ENCODE results near the gene ITPK1.

The ITPK1 gene

GRCh38 chr14:92944976-92945375 is 170.7 kb downstream of the ITPK1 start:
- Histone ChIP-seq H3K27ac (ENCODE audit: low read depth, low read length) (no peak overlapping the region), H3K9me3 (ENCODE audit: low read length) (no peaks in the 10 kb centered on the region)

GRCh38 chr14:92943855-92944570 is 171.7 kb downstream of the ITPK1 start:
- no peak overlapping the region for H3K9ac ChIP-seq (ENCODE audit: low read length)
- H3K27me3 ChIP-seq (ENCODE audit: control insufficient read depth in 1 of 2, insufficient read depth in 2 of 2, low read length in 2 of 2), result no peaks in the 10 kb centered on the region
- H3K27ac ChIP-seq (ENCODE audit: low read depth, low read length), result no peak overlapping the region
- H3K9me3 ChIP-seq (ENCODE audit: low read length), result no peaks in the 10 kb centered on the region
- H3K4me3 ChIP-seq (ENCODE audit: low read depth in 1 of 2, low read length in 2 of 2), result no peak overlapping the region
- H3K36me3 ChIP-seq (ENCODE audit: insufficient read depth, low read length), result peaks cover 28% of the 10 kb centered on the region
- no peaks in the 10 kb centered on the region for H3K4me1 ChIP-seq (ENCODE audit: insufficient read depth, low read length)

More at GRCh38 chr14:92944976-92945375, 170.7 kb downstream of the ITPK1 start:
- Histone ChIP-seq H3K4me1 (ENCODE audit: insufficient read depth, low read length) (no peaks in the 10 kb centered on the region), H3K9ac (ENCODE audit: low read length) (no peak overlapping the region), H3K4me3 (ENCODE audit: low read depth in 1 of 2, low read length in 2 of 2) (no peak overlapping the region), H3K36me3 (ENCODE audit: insufficient read depth, low read length) (peaks cover 35% of the 10 kb centered on the region), H3K27me3 (ENCODE audit: control insufficient read depth in 1 of 2, insufficient read depth in 2 of 2, low read length in 2 of 2) (no peaks in the 10 kb centered on the region)

- Histone ChIP-seq H3K27me3 (ENCODE audit: control insufficient read depth in 1 of 2, insufficient read depth in 2 of 2, low read length in 2 of 2) (no peaks in the 10 kb centered on the region), H3K9me3 (ENCODE audit: low read length) (no peaks in the 10 kb centered on the region), H3K36me3 (ENCODE audit: insufficient read depth, low read length) (peaks cover 28% of the 10 kb centered on the region), H3K4me1 (ENCODE audit: insufficient read depth, low read length) (no peaks in the 10 kb centered on the region), H3K27ac (ENCODE audit: low read depth, low read length) (no peak overlapping the region), H3K9ac (ENCODE audit: low read length) (no peak overlapping the region), H3K4me3 (ENCODE audit: low read depth in 1 of 2, low read length in 2 of 2) (no peak overlapping the region)
Observed at GRCh38 chr14:92942976-92943710, 172.6 kb downstream of the ITPK1 start.

- no peaks in the 10 kb centered on the region for H3K9me3 ChIP-seq (ENCODE audit: low read length)
- H3K36me3 ChIP-seq (ENCODE audit: insufficient read depth, low read length), result peaks cover 28% of the 10 kb centered on the region
- H3K9ac ChIP-seq (ENCODE audit: low read length), result no peak overlapping the region
- no peak overlapping the region for H3K4me3 ChIP-seq (ENCODE audit: low read depth in 1 of 2, low read length in 2 of 2)
- no peaks in the 10 kb centered on the region for H3K4me1 ChIP-seq (ENCODE audit: insufficient read depth, low read length)
- no peak overlapping the region for H3K27ac ChIP-seq (ENCODE audit: low read depth, low read length)
- H3K27me3 ChIP-seq (ENCODE audit: control insufficient read depth in 1 of 2, insufficient read depth in 2 of 2, low read length in 2 of 2), result no peaks in the 10 kb centered on the region
Observed at GRCh38 chr14:92942576-92942975, 173.1 kb downstream of the ITPK1 start.

- peaks cover 32% of the 10 kb centered on the region for H3K36me3 ChIP-seq (ENCODE audit: insufficient read depth, low read length)
- H3K4me3 ChIP-seq (ENCODE audit: low read depth in 1 of 2, low read length in 2 of 2), result no peak overlapping the region
- no peak overlapping the region for H3K9ac ChIP-seq (ENCODE audit: low read length)
- no peaks in the 10 kb centered on the region for H3K9me3 ChIP-seq (ENCODE audit: low read length)
- no peaks in the 10 kb centered on the region for H3K4me1 ChIP-seq (ENCODE audit: insufficient read depth, low read length)
- H3K27me3 ChIP-seq (ENCODE audit: control insufficient read depth in 1 of 2, insufficient read depth in 2 of 2, low read length in 2 of 2), result no peaks in the 10 kb centered on the region
- no peak overlapping the region for H3K27ac ChIP-seq (ENCODE audit: low read depth, low read length)
Observed at GRCh38 chr14:92942136-92942535, 173.6 kb downstream of the ITPK1 start.

GRCh38 chr14:92941531-92941930 is 174.2 kb downstream of the ITPK1 start:
- Histone ChIP-seq H3K27me3 (ENCODE audit: control insufficient read depth in 1 of 2, insufficient read depth in 2 of 2, low read length in 2 of 2) (no peaks in the 10 kb centered on the region), H3K4me3 (ENCODE audit: low read depth in 1 of 2, low read length in 2 of 2) (no peak overlapping the region), H3K9me3 (ENCODE audit: low read length) (no peaks in the 10 kb centered on the region), H3K27ac (ENCODE audit: low read depth, low read length) (no peak overlapping the region), H3K36me3 (ENCODE audit: insufficient read depth, low read length) (peaks cover 34% of the 10 kb centered on the region), H3K4me1 (ENCODE audit: insufficient read depth, low read length) (no peaks in the 10 kb centered on the region), H3K9ac (ENCODE audit: low read length) (no peak overlapping the region)

GRCh38 chr14:92940543-92940942 is 175.2 kb downstream of the ITPK1 start:
- Histone ChIP-seq H3K27ac (ENCODE audit: low read depth, low read length) (no peak overlapping the region), H3K36me3 (ENCODE audit: insufficient read depth, low read length) (peaks cover 30% of the 10 kb centered on the region), H3K4me1 (ENCODE audit: insufficient read depth, low read length) (no peaks in the 10 kb centered on the region), H3K9ac (ENCODE audit: low read length) (no peak overlapping the region), H3K4me3 (ENCODE audit: low read depth in 1 of 2, low read length in 2 of 2) (no peak overlapping the region), H3K27me3 (ENCODE audit: control insufficient read depth in 1 of 2, insufficient read depth in 2 of 2, low read length in 2 of 2) (no peaks in the 10 kb centered on the region), H3K9me3 (ENCODE audit: low read length) (no peaks in the 10 kb centered on the region)

- Histone ChIP-seq H3K36me3 (ENCODE audit: insufficient read depth, low read length) (peaks cover 21% of the 10 kb centered on the region), H3K27ac (ENCODE audit: low read depth, low read length) (no peak overlapping the region), H3K4me3 (ENCODE audit: low read depth in 1 of 2, low read length in 2 of 2) (no peak overlapping the region), H3K27me3 (ENCODE audit: control insufficient read depth in 1 of 2, insufficient read depth in 2 of 2, low read length in 2 of 2) (no peaks in the 10 kb centered on the region), H3K4me1 (ENCODE audit: insufficient read depth, low read length) (no peaks in the 10 kb centered on the region), H3K9me3 (ENCODE audit: low read length) (no peaks in the 10 kb centered on the region), H3K9ac (ENCODE audit: low read length) (no peak overlapping the region)
Observed at GRCh38 chr14:92939699-92940098, 176.0 kb downstream of the ITPK1 start.

- Histone ChIP-seq H3K4me3 (ENCODE audit: low read depth in 1 of 2, low read length in 2 of 2) (no peak overlapping the region), H3K4me1 (ENCODE audit: insufficient read depth, low read length) (no peaks in the 10 kb centered on the region), H3K36me3 (ENCODE audit: insufficient read depth, low read length) (peaks cover 20% of the 10 kb centered on the region), H3K9ac (ENCODE audit: low read length) (no peak overlapping the region), H3K9me3 (ENCODE audit: low read length) (no peaks in the 10 kb centered on the region), H3K27me3 (ENCODE audit: control insufficient read depth in 1 of 2, insufficient read depth in 2 of 2, low read length in 2 of 2) (no peaks in the 10 kb centered on the region), H3K27ac (ENCODE audit: low read depth, low read length) (no peak overlapping the region)
Observed at GRCh38 chr14:92938890-92939671, 176.6 kb downstream of the ITPK1 start.

GRCh38 chr14:92938235-92938875 is 177.4 kb downstream of the ITPK1 start:
- H3K27ac ChIP-seq (ENCODE audit: low read depth, low read length), result no peak overlapping the region
- no peak overlapping the region for H3K9ac ChIP-seq (ENCODE audit: low read length)
- peaks cover 20% of the 10 kb centered on the region for H3K36me3 ChIP-seq (ENCODE audit: insufficient read depth, low read length)
- no peaks in the 10 kb centered on the region for H3K9me3 ChIP-seq (ENCODE audit: low read length)
- H3K4me1 ChIP-seq (ENCODE audit: insufficient read depth, low read length), result no peaks in the 10 kb centered on the region
- no peaks in the 10 kb centered on the region for H3K27me3 ChIP-seq (ENCODE audit: control insufficient read depth in 1 of 2, insufficient read depth in 2 of 2, low read length in 2 of 2)
- H3K4me3 ChIP-seq (ENCODE audit: low read depth in 1 of 2, low read length in 2 of 2), result no peak overlapping the region

Measured in muscle layer of colon (tissue), 2 donors.